ENCODE measurements around the gene KLHL40. TPM values are rescaled to one million over a fixed set of nuclear protein-coding genes. Genes with fewer than 3 reads are reported as not detected.

Gene KLHL40
- polyA plus RNA-seq, 2 of the 4 experiments (the other 2 are of a cell fraction), result not detected

DNA sequence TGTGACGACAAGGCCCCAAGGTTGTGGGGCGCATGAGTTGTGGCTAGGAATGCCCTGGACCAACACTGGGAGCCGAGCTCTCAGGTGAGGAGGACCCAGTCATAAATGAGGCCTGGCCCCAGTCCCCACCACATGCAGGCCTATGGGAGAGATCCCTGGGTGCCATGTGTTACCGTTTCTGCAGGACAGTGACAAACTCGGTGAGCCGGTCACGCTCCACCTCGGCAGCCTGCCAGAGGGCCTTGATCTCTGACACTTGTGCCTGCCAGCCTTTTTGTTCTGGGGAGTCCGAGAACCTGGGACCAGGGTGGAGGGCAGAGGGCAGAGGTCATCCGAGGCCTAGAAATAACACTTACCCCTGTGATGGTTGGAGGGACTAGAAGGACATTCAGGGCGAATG is 45.0 kb downstream of the KLHL40 start:
- H3K4me1 ChIP-seq, result no peaks in the 10 kb centered on the region
- ATAC-seq, result no peak
- ChIA-PET POLR2A (no interaction called here), CTCF (no interaction called here)
- H3K4me3 ChIP-seq, result no peak overlapping the region
- H3K9me3 ChIP-seq, result no peaks in the 10 kb centered on the region
- WGBS (ENCODE audit: missing lambda C conversion rate), result 48% methylated on average over 6 of the region's 11 CpGs
- TF ChIP-seq MAZ (IDR thresholded peaks at IDR 0.05; ENCODE audit: borderline replicate concordance, low read depth, low read length) (no peak), RFX5 (IDR thresholded peaks at IDR 0.05) (no peak), JUN (IDR thresholded peaks at IDR 0.05) (no peak), SMC3 (IDR thresholded peaks at IDR 0.05) (no peak), ZFP36 (IDR thresholded peaks at IDR 0.05; ENCODE audit: borderline replicate concordance, partially characterized antibody) (no peak), TP53 (CRISPR knock-in tag; IDR thresholded peaks at IDR 0.05) (no peak), BCL3 (IDR thresholded peaks at IDR 0.05) (no peak), NFE2L2 (conservative IDR thresholded peaks at IDR 0.05; ENCODE audit: low read length) (no peak), EHMT2 (IDR thresholded peaks at IDR 0.05; ENCODE audit: low read depth) (no peak), NPAS2 (CRISPR knock-in tag; IDR thresholded peaks at IDR 0.05; ENCODE audit: borderline replicate concordance) (no peak), HDAC2 (IDR thresholded peaks at IDR 0.05) (no peak), POLR2A (IDR thresholded peaks at IDR 0.05; ENCODE audit: low read length) (no peak), REST (IDR thresholded peaks at IDR 0.05) (no peak), MAFK (IDR thresholded peaks at IDR 0.05; ENCODE audit: partially characterized antibody) (no peak), CEBPB (IDR thresholded peaks at IDR 0.05) (no peak), RNF2 (IDR thresholded peaks at IDR 0.05; ENCODE audit: borderline replicate concordance, low read depth) (no peak), RAD21 (conservative IDR thresholded peaks at IDR 0.05 in 1 of 2, IDR thresholded peaks at IDR 0.05 in 1 of 2) (no peak), HOXB5 (CRISPR knock-in tag; IDR thresholded peaks at IDR 0.05) (no peak)
- no peak for DNase-seq (ENCODE audit: low read depth in 1 of 2, low spot score in 1 of 2)
- FAIRE-seq, result no peak
- H3K4me2 ChIP-seq, result no peak overlapping the region
- H3K27ac ChIP-seq, result no peak overlapping the region

GRCh38 chr3:42730706-42731420 is 45.5 kb downstream of the KLHL40 start:
- Histone ChIP-seq H3K4me3 (no peak overlapping the region), H3K9me3 (no peaks in the 10 kb centered on the region), H3K4me1 (no peaks in the 10 kb centered on the region), H3K4me2 (no peak overlapping the region), H3K27ac (no peak overlapping the region)
- FAIRE-seq, result no peak
- no peak for DNase-seq (ENCODE audit: low read depth in 1 of 2, low spot score in 1 of 2)
- ATAC-seq, result no peak
- WGBS (ENCODE audit: missing lambda C conversion rate), result 36% methylated on average over 3 of the region's 3 CpGs
- ChIA-PET POLR2A (no interaction called here), CTCF (no interaction called here)
- TF ChIP-seq HEYL (CRISPR knock-in tag; IDR thresholded peaks at IDR 0.05), result no peak
- TF ChIP-seq CHD2 (IDR thresholded peaks at IDR 0.05; ENCODE audit: low read length, partially characterized antibody), result no peak
- TF ChIP-seq EP300 (IDR thresholded peaks at IDR 0.05), result no peak
- no peak for TF ChIP-seq HMGXB4 (CRISPR knock-in tag; IDR thresholded peaks at IDR 0.05; ENCODE audit: borderline replicate concordance)
- TF ChIP-seq RARB (CRISPR knock-in tag; IDR thresholded peaks at IDR 0.05), result no peak
- TF ChIP-seq, protein P1, sequence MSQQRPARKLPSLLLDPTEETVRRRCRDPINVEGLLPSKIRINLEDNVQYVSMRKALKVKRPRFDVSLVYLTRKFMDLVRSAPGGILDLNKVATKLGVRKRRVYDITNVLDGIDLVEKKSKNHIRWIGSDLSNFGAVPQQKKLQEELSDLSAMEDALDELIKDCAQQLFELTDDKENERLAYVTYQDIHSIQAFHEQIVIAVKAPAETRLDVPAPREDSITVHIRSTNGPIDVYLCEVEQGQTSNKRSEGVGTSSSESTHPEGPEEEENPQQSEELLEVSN (IDR thresholded peaks at IDR 0.05; ENCODE audit: borderline replicate concordance, low read depth), result no peak
- TF ChIP-seq NFE2L2 (conservative IDR thresholded peaks at IDR 0.05; ENCODE audit: low read length), result no peak
- TF ChIP-seq PBX3 (IDR thresholded peaks at IDR 0.05), result no peak
- no peak for TF ChIP-seq HOXA7 (CRISPR knock-in tag; IDR thresholded peaks at IDR 0.05)
- TF ChIP-seq JUNB (IDR thresholded peaks at IDR 0.05), result no peak

All from A549 (cell line).